D341Med (cell line): Measurements from ENCODE around the gene MERTK.
A peak's percentile ranks its signal among the peaks of the same experiment; 100 is the strongest.
"Not testable (repeated sequence)": the region's sequence is repeated elsewhere in the genome, so short reads cannot be mapped to it uniquely, and the experiment has no call there.

Experiments used
- DNase-seq: peaks from one replicate; pipeline ENCODE4 v3.0.0; 2012; ENCODE audit warnings: low spot score

Gene MERTK

GRCh38 chr2:111897924-111898702 lies at the start of gene MERTK:
Gene MERTK, plus strand, starts transcription at chr2:111898607. Its CDS starts 129 bp downstream, at chr2:111898736.
- peak; percentile 85 for DNase-seq

DNA sequence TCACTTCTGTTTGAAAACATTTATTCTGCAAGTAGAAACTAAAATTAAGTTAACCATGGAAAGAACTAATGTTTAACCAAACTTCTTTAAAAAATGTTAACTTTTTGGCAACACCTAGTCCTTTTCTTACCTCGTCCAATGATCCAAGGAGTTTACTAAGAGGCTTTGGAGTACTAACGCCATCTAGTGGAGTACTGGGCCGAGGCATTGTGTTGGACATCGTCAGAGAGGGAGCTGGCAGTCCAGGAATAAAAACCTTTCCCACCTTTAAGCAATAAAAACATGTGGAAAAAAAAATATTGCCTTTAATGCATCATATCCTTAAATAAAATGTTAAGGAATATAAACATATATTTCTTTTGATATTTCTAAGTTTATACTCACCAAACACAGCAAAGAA lies 47.8 kb upstream of the MERTK start:
- not testable (repeated sequence) for DNase-seq

DNA sequence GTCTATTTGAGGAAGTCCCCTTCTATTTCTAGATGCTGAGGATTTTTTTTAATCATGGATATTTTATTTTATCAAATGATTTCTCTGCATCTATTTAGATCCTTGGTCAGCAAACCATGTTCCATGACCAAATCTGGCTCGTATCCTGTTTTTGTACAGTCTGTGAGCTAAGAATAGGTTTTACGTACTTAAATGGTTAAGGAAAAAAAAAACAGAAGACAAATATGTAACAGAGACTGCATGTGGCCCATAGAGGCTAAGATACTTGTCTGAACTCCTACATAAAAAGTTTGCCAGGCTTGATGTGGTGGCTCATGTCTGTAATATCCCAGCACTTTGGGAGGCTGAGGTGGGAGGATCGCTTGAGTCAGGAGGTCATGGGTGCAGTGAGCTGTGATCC lies 45.9 kb upstream of the MERTK start:
- not testable (repeated sequence) for DNase-seq

DNA sequence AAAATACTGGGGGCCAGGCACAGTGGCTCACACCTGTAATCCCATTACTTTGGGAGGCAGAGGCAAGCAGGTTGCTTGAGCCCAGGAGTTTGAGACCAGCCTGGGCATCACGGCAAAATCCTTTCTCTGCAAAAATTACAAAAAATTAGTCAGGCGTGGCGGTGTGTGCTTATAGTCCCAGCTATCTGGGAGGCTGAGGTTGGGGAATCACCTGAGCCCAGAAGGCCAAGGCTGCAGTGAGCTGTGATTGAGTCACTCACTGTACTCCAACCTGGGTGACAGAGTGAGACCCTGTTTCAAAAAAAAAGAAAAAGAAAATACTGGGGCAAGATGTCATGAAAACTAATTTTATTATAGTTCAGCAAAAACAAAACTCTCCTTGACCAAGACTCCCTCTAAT lies 38.4 kb upstream of the MERTK start:
- DNase-seq: not testable (repeated sequence)

- DNase-seq: not testable (repeated sequence)
Observed at GRCh38 chr2:111865124-111865523, 33.3 kb upstream of the MERTK start.

- not testable (repeated sequence) for DNase-seq
Observed at GRCh38 chr2:111872806-111873205, 25.6 kb upstream of the MERTK start.

GRCh38 chr2:111883661-111884591 lies 14.5 kb upstream of the MERTK start, which contains the start of gene ANAPC1:
Gene ANAPC1, minus strand, starts transcription at chr2:111884193. Its CDS starts 3,368 bp downstream, at chr2:111880825.
- peak; percentile 93 for DNase-seq

DNA sequence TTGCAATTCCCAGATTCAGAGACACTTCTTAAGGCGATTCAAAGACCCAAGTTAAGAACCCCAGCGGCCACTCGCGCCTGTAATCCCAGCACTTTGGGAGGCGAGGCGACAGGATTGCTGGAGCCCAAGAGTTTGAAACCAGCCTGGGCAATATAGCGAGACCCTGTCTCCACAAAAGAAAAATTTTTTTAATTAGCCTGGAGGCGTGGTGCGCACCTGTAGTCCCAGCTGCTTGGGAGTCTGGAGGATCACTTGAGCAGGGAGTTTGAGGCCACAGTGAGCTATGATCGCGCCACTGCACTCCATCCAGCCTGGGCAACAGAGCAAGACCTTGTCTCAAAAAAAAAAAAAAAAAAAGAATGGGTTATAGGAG lies 13.8 kb upstream of the MERTK start:
- DNase-seq: no peak

DNA sequence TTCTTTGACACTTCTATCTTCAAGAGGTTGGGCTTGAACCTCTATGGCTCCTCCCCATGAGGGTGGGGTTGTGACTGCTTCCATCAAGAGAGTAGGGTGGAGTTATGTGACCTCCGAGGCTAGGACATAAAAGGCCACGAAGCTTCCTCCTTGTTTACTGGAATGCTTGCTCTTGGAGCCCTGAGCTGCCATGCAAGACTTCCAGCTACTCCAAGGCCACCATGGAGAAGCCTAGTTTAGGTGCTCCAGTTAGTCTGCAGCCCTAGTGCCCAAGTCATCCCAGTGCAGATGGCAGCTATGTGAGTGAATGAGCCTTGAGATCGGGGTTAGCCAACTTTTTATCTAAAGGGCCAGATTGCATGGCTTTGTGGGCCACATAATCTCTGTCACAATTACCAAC lies 2.4 kb upstream of the MERTK start:
- no peak for DNase-seq

GRCh38 chr2:111896576-111896975 lies 1.8 kb upstream of the MERTK start:
- no peak for DNase-seq

DNA sequence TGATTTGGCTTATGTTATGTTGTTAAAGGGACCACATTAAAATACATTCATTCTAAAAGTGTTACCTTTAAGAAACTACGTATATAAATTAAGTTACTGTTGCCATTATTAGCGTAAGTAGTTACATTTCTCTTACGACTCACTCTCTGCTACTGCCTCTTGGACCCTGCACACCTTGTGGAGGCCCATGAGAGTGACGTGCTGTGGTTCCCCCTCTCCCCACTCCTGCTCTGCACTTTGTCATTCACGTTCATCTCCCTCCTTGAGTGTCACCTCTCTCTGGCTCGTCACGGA lies 830 bp upstream of the MERTK start:
- no peak for DNase-seq

- DNase-seq: peak; percentile 48
Observed at GRCh38 chr2:111898703-111899514, 502 bp downstream of the MERTK start.

DNA sequence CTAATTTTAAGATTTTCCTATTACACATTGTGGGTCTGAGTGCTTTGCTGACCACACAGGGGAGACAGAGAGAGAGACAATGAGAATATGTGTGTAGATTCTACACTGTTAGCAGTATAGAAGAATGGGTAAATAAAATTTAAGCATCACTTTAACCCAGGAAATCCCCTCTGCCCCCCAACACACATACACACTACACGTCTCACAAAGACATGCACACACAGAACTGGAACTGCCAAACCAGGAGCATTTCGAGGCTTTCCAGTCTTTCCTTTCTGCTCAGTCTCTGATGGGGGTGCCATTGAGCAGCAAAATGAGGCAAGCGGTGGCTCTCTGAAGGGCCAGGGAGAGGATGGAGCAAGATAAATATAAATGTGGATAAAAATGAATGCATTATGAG lies 2.5 kb downstream of the MERTK start:
- DNase-seq: peak; percentile 45

DNA sequence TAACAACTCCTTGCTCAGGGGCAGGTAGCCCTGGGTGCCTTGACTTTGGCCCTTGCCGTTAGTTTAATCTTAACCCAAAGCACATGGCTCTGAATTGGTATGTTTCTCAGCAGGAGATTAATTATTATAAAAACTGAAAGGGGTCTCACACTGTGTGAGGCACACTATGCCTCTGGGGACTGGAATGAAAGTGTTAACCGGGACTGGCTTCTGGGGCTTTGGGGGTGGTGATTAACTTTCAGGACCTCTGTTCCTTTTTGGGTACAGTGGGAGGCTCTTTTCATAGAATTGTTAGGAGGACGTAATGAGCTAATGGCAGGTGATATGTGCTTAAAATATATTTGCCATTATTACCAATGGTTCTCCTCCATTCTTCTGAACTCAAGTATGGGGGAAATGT lies 5.1 kb downstream of the MERTK start:
- DNase-seq: no peak

- DNase-seq: no peak
Observed at GRCh38 chr2:111903930-111904439, 5.6 kb downstream of the MERTK start.

- DNase-seq: no peak
Observed at GRCh38 chr2:111904726-111905474, 6.5 kb downstream of the MERTK start.

- not testable (repeated sequence) for DNase-seq
Observed at GRCh38 chr2:111905475-111905869, 7.1 kb downstream of the MERTK start.

GRCh38 chr2:111905990-111906735 lies 7.8 kb downstream of the MERTK start:
- DNase-seq: no peak

DNA sequence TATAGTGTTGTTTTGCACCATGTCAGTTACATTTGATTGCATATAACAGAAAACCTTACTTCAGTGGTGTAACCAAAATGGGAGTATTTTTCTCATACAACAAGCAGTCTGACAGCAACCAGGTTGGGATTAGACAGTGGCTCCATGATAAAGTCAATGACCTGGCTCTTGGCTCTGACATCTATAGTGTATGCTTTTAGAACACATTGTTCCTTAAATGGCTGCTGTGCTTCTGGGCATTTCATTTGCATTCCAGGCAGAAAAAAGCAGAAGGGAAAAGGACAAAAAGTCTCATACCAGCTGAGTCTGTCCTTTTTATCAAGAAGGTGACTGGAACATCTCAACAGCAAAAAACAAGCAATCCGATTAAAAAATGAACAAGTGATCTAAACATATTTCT lies 10.2 kb downstream of the MERTK start:
- DNase-seq: no peak

DNA sequence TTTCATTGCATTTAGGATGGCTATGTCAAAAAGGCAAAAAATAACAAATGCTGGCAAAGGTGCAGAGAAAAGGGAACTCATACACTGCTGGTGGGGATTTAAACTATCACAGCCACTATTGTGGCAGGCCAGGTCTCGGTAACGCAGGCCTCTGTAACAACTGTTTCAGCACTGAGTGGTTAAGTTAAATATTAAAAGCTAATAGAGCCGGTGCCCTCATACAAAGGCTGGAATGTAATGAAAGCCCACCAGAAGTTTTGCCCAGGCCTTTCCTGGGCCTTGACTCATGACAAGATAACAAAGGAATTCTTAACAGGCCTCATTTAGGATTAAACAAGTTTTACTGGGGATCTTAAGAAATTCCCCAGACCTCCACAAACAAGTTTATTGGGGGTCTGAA lies 10.7 kb downstream of the MERTK start:
- DNase-seq: no peak

GRCh38 chr2:111909997-111910396 lies 11.6 kb downstream of the MERTK start:
- DNase-seq: not testable (repeated sequence)
